CD14-positive monocyte (primary cell): ENCODE measurements around the gene RBM18. TPM values are rescaled to one million over a fixed set of nuclear protein-coding genes. Genes with fewer than 3 reads are reported as not detected.

Experiments
- DNase-seq, 3 donors: peaks; one replicate each; pipeline ENCODE4 v3.0.0-alpha.2; 2011 to 2022
- H2AFZ ChIP-seq: 2 replicates; pipeline ENCODE4 v1.6.0; 2012; ENCODE audit warnings: mild to moderate bottlenecking, low read depth, low read length, inconsistent platforms; ENCODE audit not compliant: insufficient read depth, poor library complexity, severe bottlenecking
- H3K27ac ChIP-seq, 2 donors: 1 replicate in 1 of 2; 2 replicates in 1 of 2; pipeline ENCODE4 v1.5.1; 2012 to 2013; ENCODE audit warnings: low read length in 2 of 2, control low read depth in 1 of 2, inconsistent platforms in 1 of 2, low read depth in 1 of 2, mild to moderate bottlenecking in 1 of 2
- H3K27me3 ChIP-seq, 2 donors: one replicate each; pipeline versions ENCODE4 v1.6.0 to v1.6.1; 2011 to 2013; ENCODE audit warnings: low read length in 2 of 2; ENCODE audit not compliant: control insufficient read depth in 2 of 2, insufficient read depth in 2 of 2
- H3K36me3 ChIP-seq, 2 donors: replicated peaks in 1 of 2; 1 replicate in 1 of 2; 2 replicates in 1 of 2; pipeline versions ENCODE4 v1.5.1 to v1.6.1; 2012 to 2013; ENCODE audit warnings: low read length in 2 of 2, control low read depth in 1 of 2, inconsistent platforms in 1 of 2, mild to moderate bottlenecking in 1 of 2; ENCODE audit not compliant: insufficient read depth in 2 of 2, control insufficient read depth in 1 of 2
- H3K4me1 ChIP-seq, 2 donors: 1 replicate in 1 of 2; 2 replicates in 1 of 2; pipeline versions ENCODE4 v1.5.1 to v1.6.1; 2012 to 2013; ENCODE audit warnings: low read length in 2 of 2, control low read depth in 1 of 2, inconsistent platforms in 1 of 2, mild to moderate bottlenecking in 1 of 2, moderate library complexity in 1 of 2; ENCODE audit not compliant: insufficient read depth in 2 of 2, control insufficient read depth in 1 of 2
- H3K4me2 ChIP-seq: replicated peaks from 2 replicates; pipeline ENCODE3; 2012; ENCODE audit warnings: low read length, moderate library complexity, mild to moderate bottlenecking; ENCODE audit not compliant: poor library complexity, severe bottlenecking; ENCODE audit errors: extremely low read depth
- H3K4me3 ChIP-seq, 3 experiments: fragments of 200-600 bp in 1 of 3; sonication (generic) in 1 of 3; replicated peaks in 1 of 3; 1 replicate in 2 of 3; 2 replicates in 1 of 3; pipeline ENCODE4 v1.5.1; 2011 to 2013; ENCODE audit warnings: low read length in 3 of 3, mild to moderate bottlenecking in 3 of 3, control low read depth in 2 of 3, low read depth in 2 of 3, inconsistent platforms in 1 of 3, moderate library complexity in 1 of 3
- H3K79me2 ChIP-seq: 2 replicates; pipeline ENCODE4 v1.6.0; 2012; ENCODE audit warnings: mild to moderate bottlenecking, control low read depth, inconsistent platforms, low read length, moderate library complexity; ENCODE audit not compliant: insufficient read depth
- H3K9ac ChIP-seq: 2 replicates; pipeline ENCODE4 v1.6.0; 2017; ENCODE audit warnings: low read length, mild to moderate bottlenecking; ENCODE audit not compliant: insufficient read depth, poor library complexity, severe bottlenecking
- H3K9me3 ChIP-seq, 2 donors: replicated peaks in 1 of 2; 1 replicate in 1 of 2; 2 replicates in 1 of 2; pipeline versions ENCODE4 v1.5.1 to v1.6.1; 2012 to 2013; ENCODE audit warnings: low read length in 2 of 2, control low read depth in 1 of 2; ENCODE audit not compliant: control insufficient read depth in 1 of 2, insufficient read depth in 1 of 2
- H4K20me1 ChIP-seq: 2 replicates; pipeline ENCODE4 v1.6.0; 2012; ENCODE audit warnings: mild to moderate bottlenecking, low read length, control low read depth, moderate library complexity; ENCODE audit not compliant: insufficient read depth
- H3K27ac Mint-ChIP-seq, 7 donors: one replicate each; pipeline ENCODE4 v1.8.0; 2020; ENCODE audit warnings: mild to moderate bottlenecking in 7 of 7, mixed read lengths in 7 of 7, moderate library complexity in 6 of 7, inconsistent platforms in 2 of 7
- H3K27me3 Mint-ChIP-seq, 3 donors: one replicate each; pipeline ENCODE4 v1.8.0; 2021 to 2022; ENCODE audit warnings: low read depth in 3 of 3, mild to moderate bottlenecking in 3 of 3, mixed read lengths in 3 of 3, moderate library complexity in 3 of 3, inconsistent platforms in 1 of 3
- H3K36me3 Mint-ChIP-seq, 2 donors: one replicate each; pipeline ENCODE4 v1.8.0; 2020; ENCODE audit warnings: mixed read lengths in 2 of 2, inconsistent platforms in 1 of 2, mild to moderate bottlenecking in 1 of 2
- H3K4me1 Mint-ChIP-seq: one replicate; pipeline ENCODE4 v1.8.0; 2020; ENCODE audit warnings: mild to moderate bottlenecking, mixed read lengths
- H3K4me3 Mint-ChIP-seq, 2 donors: one replicate each; pipeline ENCODE4 v1.8.0; 2020; ENCODE audit warnings: mild to moderate bottlenecking in 2 of 2, mixed read lengths in 2 of 2, moderate library complexity in 1 of 2
- H3K9me3 Mint-ChIP-seq, 7 donors: one replicate each; pipeline ENCODE4 v1.8.0; 2020 to 2022; ENCODE audit warnings: mixed read lengths in 7 of 7, mild to moderate bottlenecking in 6 of 7, moderate library complexity in 6 of 7, inconsistent platforms in 2 of 7
- WGBS: methylation state at CpG from one replicate; pipeline ENCODE4 v1.1.5; 2013; ENCODE audit warnings: missing lambda C conversion rate; ENCODE audit not compliant: insufficient coverage; 5-methylcytosine and 5-hydroxymethylcytosine counted together
- intact Hi-C, 2 donors: fragments of 100-400 bp; cut with micrococcal nuclease; formaldehyde crosslinking; loops; one replicate each; pipeline versions ENCODE4 v1.15.0 to v1.15.1; 2023
- polyA plus RNA-seq, 3 donors: library from polyadenylated mRNA; depleted of rRNA in 1 of 3; unstranded in 2 of 3; stranded (reverse) in 1 of 3; fragments of 300-500 nt in 2 of 3; fragments of >200 nt in 1 of 3; fragmentation: Illumina TruSeq in 2 of 3; gene quantifications; 1 replicate in 2 of 3; 2 replicates in 1 of 3; pipeline ENCODE4 v1.2.3, GENCODE V29; 2012 to 2021
- TF ChIP-seq, protein P1 (sequence below): fragments of 200-600 bp; IDR thresholded peaks from one replicate; pipeline ENCODE4 v1.8.0; 2022; ENCODE audit warnings: antibody characterized with exemption, mild to moderate bottlenecking

The RBM18 gene
- polyA plus RNA-seq, 3 donors = 10.4 to 26.3 (median 25.3) TPM

DNA sequence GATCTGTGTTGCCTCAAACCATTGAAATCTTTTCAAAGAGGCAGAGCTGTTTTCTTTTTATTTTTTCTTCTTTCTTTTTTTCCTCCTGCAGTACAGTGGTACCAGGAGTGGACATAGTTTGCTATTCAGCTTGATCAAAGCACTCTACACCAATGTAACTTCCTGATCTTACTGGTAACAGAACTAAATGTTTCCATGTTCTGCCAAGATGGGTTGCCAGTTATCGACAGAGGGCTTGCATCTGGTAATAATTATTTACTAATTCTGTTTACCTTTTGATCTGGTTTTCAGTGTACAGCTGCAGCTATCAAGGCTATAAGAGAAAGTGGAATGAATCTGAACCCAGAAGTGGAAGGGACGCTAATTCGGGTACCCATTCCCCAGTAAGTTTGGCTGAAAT, 26.8 kb upstream of the RBM18 start:
- Histone ChIP-seq H3K4me3 (no peak overlapping the region), H3K9me3 (no peaks in the 10 kb centered on the region), H2AFZ (no peak overlapping the region), H4K20me1 (no peaks in the 10 kb centered on the region), H3K4me2 (no peak overlapping the region), H3K27me3 (no peaks in the 10 kb centered on the region), H3K4me1 (peaks cover 8 to 9% of the 10 kb centered on the region in 2 donors), H3K79me2 (no peaks in the 10 kb centered on the region), H3K9ac (no peak overlapping the region), H3K27ac (no peak overlapping the region), H3K36me3 (peaks cover 43 to 93% of the 10 kb centered on the region in 2 donors)
- TF ChIP-seq, protein P1, sequence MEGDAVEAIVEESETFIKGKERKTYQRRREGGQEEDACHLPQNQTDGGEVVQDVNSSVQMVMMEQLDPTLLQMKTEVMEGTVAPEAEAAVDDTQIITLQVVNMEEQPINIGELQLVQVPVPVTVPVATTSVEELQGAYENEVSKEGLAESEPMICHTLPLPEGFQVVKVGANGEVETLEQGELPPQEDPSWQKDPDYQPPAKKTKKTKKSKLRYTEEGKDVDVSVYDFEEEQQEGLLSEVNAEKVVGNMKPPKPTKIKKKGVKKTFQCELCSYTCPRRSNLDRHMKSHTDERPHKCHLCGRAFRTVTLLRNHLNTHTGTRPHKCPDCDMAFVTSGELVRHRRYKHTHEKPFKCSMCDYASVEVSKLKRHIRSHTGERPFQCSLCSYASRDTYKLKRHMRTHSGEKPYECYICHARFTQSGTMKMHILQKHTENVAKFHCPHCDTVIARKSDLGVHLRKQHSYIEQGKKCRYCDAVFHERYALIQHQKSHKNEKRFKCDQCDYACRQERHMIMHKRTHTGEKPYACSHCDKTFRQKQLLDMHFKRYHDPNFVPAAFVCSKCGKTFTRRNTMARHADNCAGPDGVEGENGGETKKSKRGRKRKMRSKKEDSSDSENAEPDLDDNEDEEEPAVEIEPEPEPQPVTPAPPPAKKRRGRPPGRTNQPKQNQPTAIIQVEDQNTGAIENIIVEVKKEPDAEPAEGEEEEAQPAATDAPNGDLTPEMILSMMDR = no peak
- Mint-ChIP-seq H3K27ac (no peak overlapping the region), H3K4me1 (peaks cover 18% of the 10 kb centered on the region), H3K4me3 (no peak overlapping the region), H3K36me3 (peaks cover 80 to 82% of the 10 kb centered on the region in 2 donors), H3K27me3 (no peaks in the 10 kb centered on the region), H3K9me3 (no peaks in the 10 kb centered on the region)
- no CpG with 5 or more reads among the region's 3 CpGs for whole genome bisulfite sequencing
- intact Hi-C loops = no loop called here
- DNase-seq = no peak

DNA sequence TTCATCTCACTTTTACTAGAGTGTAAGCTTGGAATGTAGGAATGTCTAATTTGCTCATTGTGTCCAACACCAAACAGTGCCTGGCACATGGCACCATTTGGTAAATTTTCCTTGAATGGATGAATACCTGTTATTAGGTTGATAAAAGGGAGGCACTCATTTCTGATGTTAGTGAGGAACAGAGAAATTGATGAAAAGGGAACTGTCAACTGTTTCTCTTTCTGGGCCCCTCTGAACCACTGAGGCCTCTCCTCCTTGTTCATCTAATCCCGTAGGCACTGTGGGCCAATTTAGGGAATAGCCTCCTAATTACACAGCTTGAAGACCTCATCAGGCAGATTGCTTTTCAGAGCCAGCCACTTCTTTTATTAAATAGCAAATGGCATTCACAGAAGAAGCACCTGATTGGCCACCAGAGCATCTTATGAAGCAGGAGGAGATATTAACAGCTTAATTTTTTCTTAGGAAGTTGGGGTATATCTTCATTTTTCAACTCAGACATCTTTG, 22.6 kb upstream of the RBM18 start:
- Histone ChIP-seq H3K27ac (peak overlapping the region in 1 of 2 donors; percentile 47), H3K36me3 (peaks cover 46 to 100% of the 10 kb centered on the region in 2 donors), H3K79me2 (no peaks in the 10 kb centered on the region), H3K27me3 (no peaks in the 10 kb centered on the region), H3K9ac (no peak overlapping the region), H4K20me1 (no peaks in the 10 kb centered on the region), H3K4me1 (peaks cover 9 to 10% of the 10 kb centered on the region in 2 donors), H3K9me3 (no peaks in the 10 kb centered on the region), H3K4me3 (no peak overlapping the region), H3K4me2 (no peak overlapping the region), H2AFZ (no peak overlapping the region)
- no peak overlapping the region for H3K4me3 Mint-ChIP-seq
- H3K27me3 Mint-ChIP-seq = no peaks in the 10 kb centered on the region
- H3K4me1 Mint-ChIP-seq = peaks cover 18% of the 10 kb centered on the region
- intact Hi-C loops = no loop called here
- peak overlapping the region in 4 of 7 donors; percentile 1 to 63 (median 18) for H3K27ac Mint-ChIP-seq
- TF ChIP-seq, protein P1 = no peak
- no peaks in the 10 kb centered on the region for H3K9me3 Mint-ChIP-seq
- H3K36me3 Mint-ChIP-seq = peaks cover 70 to 73% of the 10 kb centered on the region in 2 donors
- no peak for DNase-seq
- no CpG with 5 or more reads among the region's 1 CpG for WGBS
